Peyer's patch (tissue), 4 donors: Measurements from ENCODE around the gene GNGT2. TPM values are rescaled to one million over a fixed set of nuclear protein-coding genes. Genes with fewer than 3 reads are reported as not detected.

Experiments used
- DNase-seq, 3 donors: peaks; one replicate each; pipeline ENCODE4 v3.0.0-alpha.2; 2017 to 2019
- H3K27ac ChIP-seq, 4 donors: fragments of 200-600 bp; sonication (generic); one replicate each; pipeline ENCODE4 v1.5.1; 2016 to 2019
- H3K27me3 ChIP-seq, 2 donors: fragments of 200-600 bp; sonication (generic); one replicate each; pipeline ENCODE4 v1.5.1; 2019
- H3K36me3 ChIP-seq, 3 donors: fragments of 200-600 bp; sonication (generic); one replicate each; pipeline ENCODE4 v1.5.1; 2016 to 2019
- H3K4me1 ChIP-seq, 4 donors: fragments of 200-600 bp; sonication (generic); one replicate each; pipeline ENCODE4 v1.5.1; 2016 to 2019
- H3K4me3 ChIP-seq, 4 donors: fragments of 200-600 bp; sonication (generic); 1 replicate in 3 of 4; 2 replicates in 1 of 4; pipeline ENCODE4 v1.5.1; 2016 to 2019; ENCODE audit warnings: mild to moderate bottlenecking in 1 of 4
- H3K9me3 ChIP-seq, 4 donors: fragments of 200-600 bp; sonication (generic); one replicate each; pipeline ENCODE4 v1.5.1; 2016 to 2019; ENCODE audit warnings: mild to moderate bottlenecking in 1 of 4
- CTCF ChIP-seq, 6 experiments: fragments of 450-650 bp in 4 of 6; fragments of 200-600 bp in 2 of 6; sonication (generic) in 1 of 6; IDR thresholded peaks; one replicate each; pipeline ENCODE4 v1.5.1; 2017 to 2019; ENCODE audit warnings: antibody characterized with exemption in 6 of 6, mild to moderate bottlenecking in 3 of 6, moderate library complexity in 1 of 6
- POLR2A ChIP-seq, 2 donors: fragments of 450-650 bp; IDR thresholded peaks; one replicate each; pipeline ENCODE4 v1.5.1; 2017; ENCODE audit warnings: antibody characterized with exemption in 2 of 2, mild to moderate bottlenecking in 2 of 2, moderate library complexity in 2 of 2
- total RNA-seq, 4 donors: library from RNA; depleted of rRNA; stranded (reverse); fragments of >200 nt; gene quantifications; one replicate each; pipeline ENCODE4 v1.1.0, GENCODE V29; 2016

GNGT2 gene
- total RNA-seq, 4 donors from 2014 or later: 4.8 to 14.0 TPM; not detected in 2

DNA sequence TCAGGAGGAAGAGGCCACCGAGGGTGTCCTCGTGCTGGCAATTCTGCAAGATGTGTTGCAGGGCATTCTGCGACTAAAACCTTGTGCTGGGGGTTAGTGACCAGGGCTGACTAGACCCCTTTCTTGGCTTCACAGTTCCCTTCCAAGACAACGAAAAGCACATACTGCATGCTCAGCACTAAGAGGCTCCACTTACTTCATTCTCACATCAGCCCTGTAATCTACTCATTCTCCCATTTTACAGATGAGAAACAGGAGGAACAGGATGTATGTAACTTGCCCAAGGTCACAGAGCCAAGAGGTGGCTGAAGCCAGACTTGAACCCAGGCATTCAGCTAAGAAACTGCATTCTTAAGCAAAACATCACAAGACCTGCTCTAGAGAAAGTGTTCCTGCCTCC, 25.5 kb upstream of the GNGT2 start:
- Histone ChIP-seq H3K27me3 (no peaks in the 10 kb centered on the region), H3K4me3 (no peak overlapping the region), H3K27ac (no peak overlapping the region), H3K4me1 (no peaks in the 10 kb centered on the region), H3K36me3 (no peaks in the 10 kb centered on the region), H3K9me3 (no peaks in the 10 kb centered on the region)
- DNase-seq: no peak
- no peak for TF ChIP-seq POLR2A (IDR thresholded peaks at IDR 0.05)
- no peak for TF ChIP-seq CTCF (IDR thresholded peaks at IDR 0.05)

DNA sequence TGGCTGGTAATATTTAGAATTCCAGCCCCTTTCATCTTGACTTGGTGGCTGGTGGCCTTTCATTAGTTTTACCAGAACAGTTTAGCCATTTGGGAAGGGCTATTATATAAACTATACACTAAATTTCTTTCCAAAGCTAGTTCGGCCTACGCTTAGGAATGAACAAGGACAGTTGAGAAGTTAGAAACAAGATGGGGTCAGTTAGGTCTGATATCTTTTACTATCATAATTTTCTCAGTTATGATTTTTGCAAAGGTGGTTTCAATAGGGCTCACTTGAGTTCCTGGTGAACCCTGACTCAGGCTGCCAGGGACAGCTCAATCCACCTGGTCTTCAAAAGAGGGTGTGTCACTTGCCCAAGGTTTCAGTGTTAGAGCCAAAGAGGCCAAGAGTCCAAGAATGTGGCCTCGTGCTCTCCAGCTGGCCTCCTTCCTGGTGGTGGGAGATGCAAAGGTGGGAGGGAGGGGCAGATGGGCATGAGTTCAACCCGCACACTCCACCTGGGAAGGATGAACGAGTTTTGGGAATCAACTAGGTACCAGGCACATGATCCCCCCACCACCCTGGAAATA, 24.2 kb upstream of the GNGT2 start:
- H3K27me3 ChIP-seq: no peaks in the 10 kb centered on the region
- no peak overlapping the region for H3K27ac ChIP-seq
- H3K9me3 ChIP-seq: no peaks in the 10 kb centered on the region
- H3K4me1 ChIP-seq: peaks cover 0 to 10% (median 7%) of the 10 kb centered on the region in 4 donors
- TF ChIP-seq POLR2A (IDR thresholded peaks at IDR 0.05) (no peak), CTCF (IDR thresholded peaks at IDR 0.05) (no peak)
- peak in 1 of 3 donors; percentile 58 for DNase-seq
- H3K36me3 ChIP-seq: no peaks in the 10 kb centered on the region
- no peak overlapping the region for H3K4me3 ChIP-seq

DNA sequence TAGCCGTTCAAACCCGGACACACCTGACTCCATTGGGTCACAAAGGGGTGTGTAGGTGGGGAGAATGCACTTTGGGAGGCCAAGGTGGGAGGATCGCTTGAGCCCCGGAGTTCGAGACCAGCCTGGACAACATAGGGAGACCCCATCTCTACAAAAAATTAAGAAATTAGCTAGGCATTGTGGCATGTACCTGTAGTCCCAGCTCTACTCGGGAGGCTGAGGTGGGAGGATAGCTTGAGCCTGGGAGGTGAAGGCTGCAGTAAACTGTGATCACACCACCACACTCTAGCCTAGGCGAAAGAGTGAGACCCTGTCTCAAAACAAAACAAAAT, 21.2 kb upstream of the GNGT2 start:
- TF ChIP-seq POLR2A (IDR thresholded peaks at IDR 0.05): no peak
- no peak for TF ChIP-seq CTCF (IDR thresholded peaks at IDR 0.05)
- Histone ChIP-seq H3K4me3 (peak overlapping the region in 1 of 4 donors; percentile 57), H3K27ac (no peak overlapping the region), H3K27me3 (no peaks in the 10 kb centered on the region), H3K36me3 (no peaks in the 10 kb centered on the region), H3K9me3 (no peaks in the 10 kb centered on the region), H3K4me1 (peaks cover 0 to 10% (median 7%) of the 10 kb centered on the region in 4 donors)
- no peak for DNase-seq

GRCh38 chr17:49230636-49231562, 20.5 kb upstream of the GNGT2 start, which contains the start of gene PHOSPHO1:
PHOSPHO1 (minus strand) TSS chr17:49230787; CDS start chr17:49226691, 4,096 bp downstream.
- Histone ChIP-seq H3K4me1 (peaks cover 0 to 10% (median 7%) of the 10 kb centered on the region in 4 donors), H3K36me3 (no peaks in the 10 kb centered on the region), H3K4me3 (peak within 1 kb of the TSS; percentile 41 to 57 (median 51)), H3K27me3 (no peaks in the 10 kb centered on the region), H3K27ac (peak within 1 kb of the TSS in 1 of 4 donors; percentile 40), H3K9me3 (no peaks in the 10 kb centered on the region)
- no peak for TF ChIP-seq CTCF (IDR thresholded peaks at IDR 0.05)
- no peak for TF ChIP-seq POLR2A (IDR thresholded peaks at IDR 0.05)
- DNase-seq: peak; percentile 84 to 94 (median 87)

GRCh38 chr17:49229805-49230600, 19.6 kb upstream of the GNGT2 start:
- DNase-seq: no peak
- Histone ChIP-seq H3K27me3 (no peaks in the 10 kb centered on the region), H3K4me3 (peak overlapping the region; percentile 41 to 57 (median 51)), H3K27ac (peak overlapping the region in 1 of 4 donors; percentile 40), H3K36me3 (no peaks in the 10 kb centered on the region), H3K4me1 (peaks cover 0 to 10% (median 7%) of the 10 kb centered on the region in 4 donors), H3K9me3 (no peaks in the 10 kb centered on the region)
- no peak for TF ChIP-seq POLR2A (IDR thresholded peaks at IDR 0.05)
- TF ChIP-seq CTCF (IDR thresholded peaks at IDR 0.05): no peak
